Activated CD8-positive, alpha-beta T cell treated with anti-CD3 and anti-CD28 coated beads, Interleukin-2, amount 10 ng/mL, durations not matched to agents 7 days and 5 days (primary cell): ENCODE data around the gene ZNF839. TPM values are rescaled to one million over a fixed set of nuclear protein-coding genes. Genes with fewer than 3 reads are reported as not detected.
A peak's percentile ranks its signal among the peaks of the same experiment; 100 is the strongest.
"Not testable (repeated sequence)": the region's sequence is repeated elsewhere in the genome, so short reads cannot be mapped to it uniquely, and the experiment has no call there.

Source experiments
- ATAC-seq: fragments of 150-1000 bp; cut with Tn5 transposase; one replicate; pipeline ENCODE4 v1.10.0; 2021; ENCODE audit warnings: moderate library complexity
- CTCF ChIA-PET: fragments of 350-600 bp; sonication (Branson Sonifier 250); formaldehyde crosslinking; loops from one replicate; lab custom pipeline; 2021; ENCODE audit warnings: antibody characterized with exemption; lab: Charles Lee
- POLR2A ChIA-PET: fragments of 350-600 bp; sonication (Branson Sonifier 250); formaldehyde crosslinking; loops from one replicate; lab custom pipeline; 2021; ENCODE audit warnings: antibody characterized with exemption; lab: Charles Lee
- DNase-seq: peaks from one replicate; pipeline ENCODE4 v3.0.0-alpha.2; 2020
- H3K27ac Mint-ChIP-seq: one replicate; pipeline ENCODE4 v1.8.0; 2021; ENCODE audit warnings: mild to moderate bottlenecking, mixed read lengths
- H3K27me3 Mint-ChIP-seq: one replicate; pipeline ENCODE4 v1.8.0; 2021; ENCODE audit warnings: low read depth, mixed read lengths
- H3K36me3 Mint-ChIP-seq: one replicate; pipeline ENCODE4 v1.8.0; 2021; ENCODE audit warnings: low read depth, mixed read lengths
- H3K4me1 Mint-ChIP-seq: one replicate; pipeline ENCODE4 v1.8.0; 2021; ENCODE audit warnings: low read depth, mixed read lengths
- H3K4me3 Mint-ChIP-seq: one replicate; pipeline ENCODE4 v1.8.0; 2021; ENCODE audit warnings: mild to moderate bottlenecking, mixed read lengths
- H3K9me3 Mint-ChIP-seq: one replicate; pipeline ENCODE4 v1.8.0; 2022; ENCODE audit warnings: mixed read lengths; ENCODE audit not compliant: insufficient read depth
- total RNA-seq, 2 experiments: library from RNA; stranded (reverse); gene quantifications; one replicate each; pipeline ENCODE4 v1.2.3, GENCODE V29; 2021

The ZNF839 gene
- total RNA-seq, 2 experiments from 2014 or later: 18.1 to 18.4 TPM

DNA sequence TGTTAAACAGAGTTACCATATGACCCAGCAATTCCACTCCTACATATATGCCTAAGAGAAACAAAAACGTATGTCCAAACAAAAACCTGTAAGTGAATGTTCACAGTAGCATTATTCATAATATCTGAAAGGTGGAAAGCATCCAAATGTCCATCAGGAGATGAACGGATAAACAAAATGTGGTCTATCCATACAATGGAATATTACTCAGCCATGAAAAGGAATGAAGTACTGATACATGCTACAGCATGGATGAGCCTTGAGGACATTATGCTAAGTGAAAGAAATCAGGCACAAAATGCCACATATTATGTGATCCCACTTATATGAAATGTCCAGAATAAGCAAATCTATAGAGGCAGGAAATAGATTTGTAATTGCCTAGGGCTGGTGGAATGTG, 31.4 kb upstream of the ZNF839 start:
- DNase-seq (no peak), ATAC-seq (no peak)
- ChIA-PET CTCF (no interaction called here), POLR2A (no interaction called here)
- Mint-ChIP-seq H3K27ac (no peak overlapping the region), H3K27me3 (no peaks in the 10 kb centered on the region), H3K9me3 (no peaks in the 10 kb centered on the region), H3K4me1 (no peaks in the 10 kb centered on the region), H3K36me3 (no peaks in the 10 kb centered on the region), H3K4me3 (no peak overlapping the region)

DNA sequence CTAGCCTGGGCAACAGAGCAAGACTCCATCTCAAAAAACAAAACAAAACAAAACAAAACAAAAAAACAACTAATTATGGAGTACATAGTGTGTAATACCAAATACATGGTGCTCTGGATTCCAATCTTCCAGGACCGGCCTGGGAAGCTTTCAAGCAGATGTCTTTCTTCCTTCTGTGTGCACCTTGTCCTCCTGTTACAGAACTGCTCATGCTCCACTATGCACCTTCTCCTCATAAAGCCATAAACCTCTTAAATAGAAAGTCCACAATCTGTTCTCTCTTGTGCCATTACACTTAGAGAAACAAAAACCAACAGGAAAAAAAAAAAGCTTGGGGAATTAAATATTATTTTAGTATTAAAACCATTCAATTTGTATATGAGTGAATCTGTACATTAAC, 27.1 kb upstream of the ZNF839 start:
- ATAC-seq (no peak), DNase-seq (no peak)
- ChIA-PET POLR2A (no interaction called here), CTCF (no interaction called here)
- H3K9me3 Mint-ChIP-seq: no peaks in the 10 kb centered on the region
- H3K27ac Mint-ChIP-seq: no peak overlapping the region
- H3K4me3 Mint-ChIP-seq: no peak overlapping the region
- H3K36me3 Mint-ChIP-seq: no peaks in the 10 kb centered on the region
- H3K27me3 Mint-ChIP-seq: peaks cover 2% of the 10 kb centered on the region
- H3K4me1 Mint-ChIP-seq: no peaks in the 10 kb centered on the region

DNA sequence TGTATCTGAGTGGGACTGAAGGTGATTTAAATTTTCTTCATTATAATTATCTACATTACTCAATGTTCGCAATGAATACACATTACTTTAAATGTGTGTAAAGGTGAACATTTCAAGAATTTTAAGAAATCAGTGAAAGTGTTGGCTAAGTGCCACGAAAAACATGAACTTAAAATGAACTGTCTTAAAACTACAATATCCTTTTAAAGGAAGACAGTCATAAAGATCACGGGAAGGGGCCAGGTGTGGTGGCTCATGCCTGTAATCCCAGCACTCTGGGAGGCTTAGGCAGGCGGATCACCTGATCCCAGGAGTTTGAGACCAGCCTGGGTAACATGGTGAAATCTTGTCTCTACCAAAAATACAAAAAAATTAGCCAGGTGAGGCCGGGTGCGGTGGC, 25.8 kb upstream of the ZNF839 start:
- H3K27me3 Mint-ChIP-seq: peaks cover 2% of the 10 kb centered on the region
- H3K27ac Mint-ChIP-seq: no peak overlapping the region
- ChIA-PET CTCF (no interaction called here), POLR2A (no interaction called here)
- DNase-seq (no peak), ATAC-seq (no peak)
- H3K9me3 Mint-ChIP-seq: no peaks in the 10 kb centered on the region
- no peak overlapping the region for H3K4me3 Mint-ChIP-seq
- H3K36me3 Mint-ChIP-seq: no peaks in the 10 kb centered on the region
- peaks cover 5% of the 10 kb centered on the region for H3K4me1 Mint-ChIP-seq

DNA sequence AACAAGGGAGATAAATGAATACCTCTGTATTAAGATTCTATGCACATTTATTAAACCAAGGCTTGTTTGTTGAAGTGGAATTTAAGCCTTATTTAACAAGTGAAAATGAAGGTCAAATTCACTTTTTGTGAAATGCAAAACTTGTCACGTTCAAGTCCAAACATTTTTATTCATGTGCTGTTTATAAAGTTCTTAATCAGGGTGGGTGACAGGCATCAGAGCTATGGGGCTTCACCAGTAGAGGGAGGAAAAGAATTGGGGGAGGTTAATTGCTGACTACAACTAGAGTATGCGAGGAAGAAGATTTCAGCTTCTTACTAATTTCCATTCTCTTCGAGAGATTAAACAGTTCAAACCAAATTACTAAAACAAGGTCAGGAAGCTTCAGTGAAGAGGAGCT, 24.3 kb upstream of the ZNF839 start:
- Mint-ChIP-seq H3K4me3 (no peak overlapping the region), H3K27ac (no peak overlapping the region), H3K27me3 (peaks cover 2% of the 10 kb centered on the region), H3K4me1 (peaks cover 6% of the 10 kb centered on the region), H3K36me3 (no peaks in the 10 kb centered on the region), H3K9me3 (no peaks in the 10 kb centered on the region)
- DNase-seq (no peak), ATAC-seq (no peak)
- ChIA-PET POLR2A (no interaction called here), CTCF (interaction anchor here (1.0 to 1.2 kb wide), 3 partner anchors 19 to 25 kb away, joined by 3 to 6 read pairs (median 4); no protein-coding TSS in a partner anchor)

DNA sequence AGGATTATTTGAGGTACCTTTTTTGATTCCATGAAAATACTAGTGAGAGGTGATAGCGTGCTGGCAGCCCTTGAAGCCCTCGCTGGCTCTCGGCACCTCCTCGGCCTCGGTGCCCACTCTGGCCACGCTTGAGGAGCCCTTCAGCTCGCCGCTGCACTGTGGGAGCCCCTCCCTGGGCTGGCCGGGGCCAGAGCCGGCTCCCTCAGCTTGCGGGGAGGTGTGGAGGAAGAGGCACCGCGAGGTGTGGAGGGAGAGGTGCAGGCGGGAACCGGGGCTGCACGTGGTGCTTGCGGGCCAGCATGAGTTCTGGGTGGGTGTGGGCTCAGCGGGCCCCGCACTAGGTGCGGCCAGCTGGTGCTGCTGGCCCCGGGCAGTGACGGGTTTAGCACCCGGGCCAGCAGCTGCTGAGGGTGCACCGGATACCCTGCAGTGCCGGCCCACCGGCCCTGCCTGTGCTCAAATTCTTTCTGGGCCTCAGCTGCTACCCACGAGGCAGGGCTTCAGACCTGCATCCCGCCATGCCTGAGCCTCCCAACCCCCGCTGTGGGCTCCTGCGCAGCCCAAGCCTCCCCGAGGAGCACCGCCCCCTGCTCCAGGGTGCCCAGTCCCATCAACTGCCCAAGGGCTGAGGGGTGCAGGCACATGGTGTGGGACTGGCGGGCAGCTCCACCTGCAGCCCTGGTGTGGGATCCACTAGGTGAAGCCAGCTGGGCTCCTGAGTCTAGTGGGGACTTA, 21.9 kb upstream of the ZNF839 start:
- H3K27me3 Mint-ChIP-seq: peaks cover 6% of the 10 kb centered on the region
- CTCF ChIA-PET: no interaction called here
- DNase-seq (no peak), ATAC-seq (no peak)
- H3K4me1 Mint-ChIP-seq: peaks cover 6% of the 10 kb centered on the region
- H3K36me3 Mint-ChIP-seq: no peaks in the 10 kb centered on the region
- no peak overlapping the region for H3K4me3 Mint-ChIP-seq
- POLR2A ChIA-PET: no interaction called here
- no peak overlapping the region for H3K27ac Mint-ChIP-seq
- no peaks in the 10 kb centered on the region for H3K9me3 Mint-ChIP-seq

DNA sequence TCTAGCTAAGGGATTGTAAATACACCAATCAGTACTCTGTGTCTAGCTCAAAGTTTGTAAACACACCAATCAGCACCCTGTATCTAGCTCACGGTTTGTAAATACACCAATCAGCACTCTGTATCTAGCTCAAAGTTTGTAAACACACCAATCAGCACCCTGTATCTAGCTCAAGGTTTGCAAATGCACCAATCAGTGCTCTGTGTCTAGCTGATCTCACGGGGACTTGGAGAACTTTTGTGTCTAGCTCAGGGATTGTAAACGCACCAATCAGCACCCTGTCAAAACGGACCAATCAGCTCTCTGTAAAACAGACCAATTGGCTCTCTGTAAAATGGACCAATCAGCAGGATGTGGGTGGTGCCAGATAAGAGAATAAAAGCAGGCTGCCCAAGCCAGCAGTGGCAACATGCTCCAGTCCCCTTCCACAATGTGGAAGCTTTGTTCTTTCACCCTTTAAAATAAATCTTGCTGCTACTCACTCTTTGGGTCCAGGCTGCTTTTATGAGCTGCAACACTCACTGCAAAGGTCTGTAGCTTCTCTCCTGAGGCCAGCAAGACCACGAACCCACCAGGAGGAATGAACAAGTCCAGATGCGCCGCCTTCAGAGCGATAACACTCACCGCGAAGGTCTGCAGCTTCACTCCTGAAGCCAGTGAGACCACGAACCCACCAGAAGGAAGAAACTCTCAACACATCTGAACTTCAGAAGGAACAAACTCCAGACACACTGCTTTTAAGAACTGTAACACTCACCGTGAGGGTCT, 21.1 kb upstream of the ZNF839 start:
- POLR2A ChIA-PET, H3K4me3 Mint-ChIP-seq, H3K36me3 Mint-ChIP-seq, H3K27ac Mint-ChIP-seq, H3K27me3 Mint-ChIP-seq, ATAC-seq, H3K9me3 Mint-ChIP-seq, DNase-seq, H3K4me1 Mint-ChIP-seq: not testable (repeated sequence)
- CTCF ChIA-PET: interaction anchor here (1.5 kb wide), 1 partner anchor 16 kb away, joined by 4 read pairs; no protein-coding TSS in a partner anchor

- no peaks in the 10 kb centered on the region for H3K9me3 Mint-ChIP-seq
- DNase-seq (no peak), ATAC-seq (no peak)
- ChIA-PET CTCF (interaction anchor here (0.9 to 3.8 kb wide), 4 partner anchors 11 to 68 kb away, joined by 3 to 36 read pairs (median 4); partner anchors contain the start of gene ZNF839), POLR2A (interaction anchor here (0.6 kb wide), 1 partner anchor 58 kb away, joined by 3 read pairs; no protein-coding TSS in a partner anchor)
- H3K4me3 Mint-ChIP-seq: no peak overlapping the region
- H3K4me1 Mint-ChIP-seq: peaks cover 14% of the 10 kb centered on the region
- H3K36me3 Mint-ChIP-seq: no peaks in the 10 kb centered on the region
- no peak overlapping the region for H3K27ac Mint-ChIP-seq
- H3K27me3 Mint-ChIP-seq: peaks cover 12% of the 10 kb centered on the region
Observed at GRCh38 chr14:102303664-102304063, 15.9 kb upstream of the ZNF839 start.

GRCh38 chr14:102304611-102305506, 14.7 kb upstream of the ZNF839 start, which contains the start of gene MOK:
MOK (minus strand) TSS chr14:102305164; CDS start chr14:102304968, 196 bp downstream.
- no peaks in the 10 kb centered on the region for H3K36me3 Mint-ChIP-seq
- H3K27ac Mint-ChIP-seq: peak within 1 kb of the TSS; percentile 85
- ChIA-PET POLR2A (interaction anchor here (0.9 to 1.1 kb wide), 3 partner anchors 15 to 285 kb away, joined by 3 to 4 read pairs (median 3); partner anchors contain the start of gene ZNF839), CTCF (interaction anchor here (0.8 to 3.8 kb wide), 6 partner anchors 10 to 208 kb away, joined by 3 to 36 read pairs (median 7); partner anchors contain the start of gene ZNF839)
- H3K9me3 Mint-ChIP-seq: no peaks in the 10 kb centered on the region
- peaks cover 11% of the 10 kb centered on the region for H3K4me1 Mint-ChIP-seq
- ATAC-seq: peak; percentile 92
- H3K4me3 Mint-ChIP-seq: peak within 1 kb of the TSS; percentile 95
- H3K27me3 Mint-ChIP-seq: peaks cover 12% of the 10 kb centered on the region
- DNase-seq: peak; percentile 98

DNA sequence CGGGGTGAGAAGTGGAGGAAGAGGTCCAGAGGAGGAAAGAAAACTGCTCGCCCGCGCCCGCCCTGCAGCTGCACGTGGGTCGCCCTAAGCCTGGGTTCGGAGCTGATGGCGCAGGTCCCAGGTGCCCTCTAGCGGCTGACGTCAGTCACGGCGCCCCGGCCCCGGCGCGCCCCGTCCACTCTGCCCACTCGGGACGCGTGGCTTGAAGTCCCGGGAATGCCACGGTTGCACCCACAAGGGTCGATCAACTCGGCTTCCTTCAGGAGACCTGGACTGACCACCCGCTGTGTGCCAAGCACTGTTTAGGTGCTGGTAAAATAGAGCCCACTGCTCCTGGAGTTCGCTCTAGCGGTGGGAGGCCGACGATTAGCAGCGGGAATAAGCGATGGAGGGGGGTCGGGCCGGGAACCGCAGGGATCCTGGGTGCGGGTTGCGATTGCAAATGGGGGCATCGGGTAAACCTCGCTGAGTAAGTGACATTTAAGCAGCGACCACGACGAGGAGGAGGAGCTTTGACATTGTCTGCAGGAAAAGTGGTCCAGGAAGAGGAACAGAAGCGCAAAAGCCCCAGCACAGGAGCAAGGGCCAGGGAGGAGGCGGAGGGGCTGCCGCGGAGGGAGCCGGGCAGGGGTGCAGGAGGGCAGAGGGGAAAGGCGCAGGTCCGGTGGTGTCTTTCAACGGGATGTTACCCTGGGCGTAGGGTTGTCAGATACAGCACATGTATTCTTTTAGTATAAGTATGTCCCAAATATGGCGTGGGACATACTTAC, 5.1 kb upstream of the ZNF839 start:
- H3K27ac Mint-ChIP-seq: peak overlapping the region; percentile 56
- CTCF ChIA-PET: interaction anchor here (0.5 to 3.3 kb wide), 40 partner anchors 10 to 1113 kb away, joined by 3 to 36 read pairs (median 4); partner anchors contain the start of genes CINP, DYNC1H1, MOK and TECPR2
- peak overlapping the region; percentile 85 for H3K4me3 Mint-ChIP-seq
- peaks cover 43% of the 10 kb centered on the region for H3K4me1 Mint-ChIP-seq
- DNase-seq (peak; percentile 88), ATAC-seq (peak; percentile 71)
- H3K9me3 Mint-ChIP-seq: no peaks in the 10 kb centered on the region
- POLR2A ChIA-PET: interaction anchor here (0.6 to 1.2 kb wide), 2 partner anchors 226 to 227 kb away, joined by 3 read pairs; no protein-coding TSS in a partner anchor
- H3K36me3 Mint-ChIP-seq: peaks cover 2% of the 10 kb centered on the region
- H3K27me3 Mint-ChIP-seq: no peaks in the 10 kb centered on the region

GRCh38 chr14:102315121-102315520, 4.4 kb upstream of the ZNF839 start:
- CTCF ChIA-PET: interaction anchor here (0.9 to 3.3 kb wide), 23 partner anchors 11 to 608 kb away, joined by 3 to 36 read pairs (median 5); partner anchors contain the start of genes CINP, DYNC1H1, MOK and TECPR2
- H3K27ac Mint-ChIP-seq: no peak overlapping the region
- H3K36me3 Mint-ChIP-seq: peaks cover 2% of the 10 kb centered on the region
- no peaks in the 10 kb centered on the region for H3K9me3 Mint-ChIP-seq
- peaks cover 44% of the 10 kb centered on the region for H3K4me1 Mint-ChIP-seq
- POLR2A ChIA-PET: interaction anchor here (1.2 kb wide), 1 partner anchor 228 kb away, joined by 3 read pairs; no protein-coding TSS in a partner anchor
- peak overlapping the region; percentile 85 for H3K4me3 Mint-ChIP-seq
- H3K27me3 Mint-ChIP-seq: no peaks in the 10 kb centered on the region
- DNase-seq (no peak), ATAC-seq (no peak)
